GM19328 (cell line): ENCODE measurements around the gene ARHGEF7.
A peak's percentile ranks its signal among the peaks of the same experiment; 100 is the strongest.

ENCODE experiments used
- ATAC-seq: cut with Tn5 transposase; IDR thresholded peaks from one replicate; pipeline ENCODE4 v1.9.1; 2021; ENCODE audit warnings: mild to moderate bottlenecking, moderate library complexity; ENCODE audit not compliant: unreplicated experiment

Gene ARHGEF7

DNA sequence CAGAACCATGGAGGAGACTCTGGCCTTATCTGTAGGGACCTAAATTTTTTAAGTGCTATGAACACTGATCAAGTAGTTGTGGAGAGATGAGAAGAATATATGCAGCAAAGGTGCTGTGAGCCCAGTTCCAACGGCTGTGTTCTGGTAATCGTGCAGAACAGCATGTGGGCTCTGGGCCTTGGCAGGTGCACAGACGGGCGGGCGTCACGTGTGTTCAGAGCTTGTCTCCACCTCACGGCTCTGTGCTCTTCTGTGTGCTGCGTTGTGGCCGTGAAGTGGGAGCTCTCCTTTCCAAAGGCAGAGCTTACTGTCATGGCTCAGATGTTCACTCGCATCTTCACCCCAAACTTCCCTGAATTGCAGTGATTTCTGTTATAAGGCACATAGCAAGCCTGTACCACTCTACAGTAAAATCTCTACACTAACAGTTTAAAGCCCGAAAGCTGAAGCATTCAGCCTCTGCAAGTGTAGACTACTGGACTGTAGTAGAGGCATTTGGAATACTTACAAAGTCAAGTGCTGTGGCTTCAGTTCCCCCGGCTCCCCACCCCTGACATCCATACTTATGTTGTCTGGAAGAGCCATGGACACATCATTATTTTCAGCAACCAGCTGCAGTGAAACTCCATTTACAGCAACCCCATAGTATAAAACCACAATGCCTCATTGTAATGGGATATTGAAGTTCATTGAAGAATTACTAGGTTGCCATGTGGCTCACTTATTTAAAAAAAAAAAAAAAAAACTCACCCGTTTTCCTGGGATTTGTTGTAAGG, 177.8 kb downstream of the ARHGEF7 start:
- no peak for ATAC-seq

GRCh38 chr13:111295886-111296285, 180.8 kb downstream of the ARHGEF7 start:
- no peak for ATAC-seq

- no peak for ATAC-seq
These were observed 181.3 kb downstream of the ARHGEF7 start for GRCh38 chr13:111296417-111296816.

GRCh38 chr13:111298214-111298975, 183.3 kb downstream of the ARHGEF7 start:
- ATAC-seq: no peak

- no peak for ATAC-seq
These were observed 187.1 kb downstream of the ARHGEF7 start for GRCh38 chr13:111302045-111302726.

DNA sequence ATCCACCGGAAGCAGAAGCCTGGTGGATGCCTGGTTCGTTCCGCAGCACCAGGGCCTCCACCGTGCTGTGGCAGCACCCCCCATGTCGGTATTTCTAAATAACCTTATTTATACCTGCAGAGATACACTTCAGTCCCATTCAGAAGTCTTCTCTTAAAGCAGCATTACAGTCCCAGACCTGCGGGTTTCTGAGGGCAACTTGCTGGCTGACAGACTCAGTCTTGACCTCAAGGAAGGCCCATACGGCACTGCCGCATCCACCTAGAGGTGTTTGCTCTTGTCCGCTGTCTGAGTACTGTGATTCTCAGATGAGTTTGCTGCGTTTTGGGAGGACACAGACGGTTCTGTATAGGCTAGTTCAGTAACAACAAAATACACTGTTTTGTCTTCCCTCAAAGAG, 188.4 kb downstream of the ARHGEF7 start:
- no peak for ATAC-seq

DNA sequence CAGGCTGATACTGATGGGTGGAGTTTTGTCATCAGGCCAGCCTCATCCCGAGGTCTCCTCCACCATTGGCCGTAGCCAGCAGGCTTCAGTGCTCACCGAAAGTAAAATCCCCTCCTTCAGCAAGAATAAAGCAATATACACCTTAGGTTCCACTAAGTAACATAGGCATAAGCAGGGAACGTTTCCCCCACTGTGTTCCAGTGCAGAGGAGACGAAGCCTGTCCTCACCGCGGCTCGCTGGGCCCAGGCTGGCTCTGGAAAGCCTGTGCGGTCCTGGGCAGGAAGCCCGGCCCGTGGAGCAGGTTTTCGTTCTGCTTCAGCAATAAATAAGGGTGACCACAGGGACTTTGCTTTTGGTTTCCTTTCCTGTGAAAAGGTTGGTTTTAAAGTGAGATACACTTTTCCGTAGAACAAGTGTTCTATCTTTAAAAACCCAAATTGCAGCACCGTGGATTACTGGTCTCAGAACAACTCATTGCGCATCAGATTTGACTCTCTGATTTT, 189.0 kb downstream of the ARHGEF7 start:
- peak; percentile 75 for ATAC-seq

DNA sequence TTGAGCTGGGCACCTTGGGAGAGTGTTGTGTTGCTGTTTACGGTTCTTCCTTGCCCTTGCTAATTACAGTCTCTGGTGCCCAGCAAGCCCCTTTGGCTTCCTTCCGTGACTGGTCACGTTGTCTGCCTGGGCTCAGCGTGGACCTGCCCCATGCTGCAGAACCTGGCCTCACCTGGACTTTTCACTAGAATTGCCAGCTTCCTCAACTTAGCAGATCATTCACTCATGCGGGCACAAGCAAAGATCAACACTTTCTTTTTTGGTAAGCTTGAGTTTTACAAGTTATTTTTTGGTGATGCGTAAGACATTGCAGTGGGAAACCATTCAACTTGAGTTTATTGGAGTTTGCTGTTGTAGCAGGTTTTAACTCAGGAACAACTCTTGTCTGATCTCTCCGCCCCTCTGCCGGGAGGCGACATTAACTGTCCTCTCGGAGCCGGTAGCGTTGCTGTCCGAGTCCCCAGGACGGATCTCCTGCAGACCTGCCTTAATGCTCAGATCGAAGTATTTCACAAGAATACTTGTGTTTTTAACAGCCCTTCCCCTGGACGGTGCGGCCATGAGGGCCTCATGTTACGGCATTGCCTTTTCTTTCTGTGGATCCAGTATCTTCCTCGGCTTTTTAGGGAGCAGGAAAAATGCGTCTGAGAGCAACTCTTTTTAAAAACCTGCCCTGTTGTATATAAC, 189.6 kb downstream of the ARHGEF7 start:
- ATAC-seq: no peak

GRCh38 chr13:111312944-111313590, 198.0 kb downstream of the ARHGEF7 start:
- ATAC-seq: no peak

DNA sequence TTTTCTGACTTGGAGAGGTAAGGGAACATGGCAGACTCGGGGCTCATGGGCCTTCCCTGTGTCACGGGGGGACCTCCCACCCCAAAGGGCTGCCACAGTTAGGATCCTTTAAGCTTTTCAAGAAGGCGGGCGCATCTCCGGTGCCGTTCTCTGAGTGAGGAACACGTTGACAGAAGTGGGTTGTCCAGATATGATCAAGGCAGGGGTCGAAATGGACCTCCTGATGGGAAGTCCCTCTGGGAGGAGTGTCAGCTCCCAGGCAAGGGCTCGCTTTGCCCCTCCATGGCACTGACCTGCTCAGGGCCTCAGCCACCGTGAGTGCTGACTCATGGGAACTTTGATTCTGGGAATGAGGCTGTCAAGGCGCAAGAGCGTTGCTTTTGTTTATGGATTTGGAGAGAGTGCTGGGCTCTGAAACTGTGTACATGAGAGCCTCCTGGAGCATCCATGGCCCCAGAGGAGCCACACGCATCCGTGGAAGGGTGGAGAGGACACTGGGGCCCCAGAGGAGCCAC, 198.9 kb downstream of the ARHGEF7 start:
- ATAC-seq: no peak

DNA sequence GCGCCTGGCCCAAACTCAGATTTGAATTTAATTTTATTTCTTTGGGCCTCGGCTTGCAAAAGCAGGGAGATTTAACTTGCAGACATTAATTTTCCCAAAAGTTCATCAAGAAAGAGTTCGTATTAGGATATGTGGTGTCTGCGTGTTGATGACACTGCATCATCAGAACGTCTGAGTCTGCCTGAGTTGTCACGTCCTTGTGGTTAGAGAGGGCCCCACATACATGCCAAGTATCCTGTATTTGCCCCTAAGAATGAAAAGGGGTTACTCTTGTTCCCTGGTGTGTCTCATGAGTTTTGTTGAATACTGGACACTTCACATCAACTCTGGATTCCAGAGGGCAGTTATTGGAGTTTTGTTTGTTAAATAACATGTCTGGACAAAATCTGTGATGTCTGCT, 199.7 kb downstream of the ARHGEF7 start:
- ATAC-seq: no peak

- no peak for ATAC-seq
These were observed 200.4 kb downstream of the ARHGEF7 start for GRCh38 chr13:111315347-111315995.

GRCh38 chr13:111316161-111316730, 201.1 kb downstream of the ARHGEF7 start:
- ATAC-seq: no peak

DNA sequence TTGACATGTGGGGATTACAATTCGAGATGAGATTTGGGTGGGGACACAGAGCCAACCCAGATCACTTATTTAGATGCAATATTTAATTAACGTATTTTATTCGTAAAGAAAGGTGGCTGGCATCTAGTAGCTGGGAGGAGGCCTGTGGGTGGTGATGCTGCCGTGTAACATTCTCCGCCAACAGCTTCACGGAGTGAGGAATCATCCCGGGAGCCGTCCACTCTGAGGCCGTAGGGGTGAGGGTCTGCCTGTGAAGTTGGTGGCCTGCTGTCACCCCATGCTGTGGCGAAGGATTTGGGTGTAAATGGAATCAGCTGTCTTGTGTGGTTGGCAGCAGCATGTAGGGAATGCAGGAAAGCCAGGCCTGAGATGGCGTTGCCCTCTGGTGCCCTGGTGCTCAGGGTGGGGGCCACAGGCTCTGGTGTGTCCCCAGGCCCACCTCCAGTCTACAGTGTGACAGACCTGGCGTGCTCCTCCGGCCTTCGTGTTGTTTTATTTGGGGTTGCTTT, 202.0 kb downstream of the ARHGEF7 start:
- no peak for ATAC-seq

- ATAC-seq: no peak
These were observed 202.6 kb downstream of the ARHGEF7 start for GRCh38 chr13:111317571-111318345.

DNA sequence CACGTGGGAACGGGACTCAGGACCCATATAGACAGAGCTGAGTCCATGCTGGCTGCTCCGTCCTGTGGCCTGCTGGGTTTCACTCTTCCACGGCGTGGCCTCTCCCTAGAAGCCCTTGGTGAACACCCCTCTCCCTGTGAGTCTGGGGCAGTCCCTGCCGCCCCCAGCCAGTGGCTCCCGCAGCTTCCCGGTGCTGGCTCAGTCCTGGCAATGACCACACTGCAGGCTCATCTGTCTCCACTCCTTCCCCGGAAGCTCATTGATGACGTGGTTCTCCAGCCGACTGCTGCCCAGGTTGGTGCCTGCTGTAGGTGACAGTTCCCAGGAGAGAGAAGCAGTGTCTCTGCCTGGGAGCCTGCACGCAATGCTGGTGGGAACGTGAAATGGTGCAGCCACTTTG, 203.3 kb downstream of the ARHGEF7 start:
- no peak for ATAC-seq

DNA sequence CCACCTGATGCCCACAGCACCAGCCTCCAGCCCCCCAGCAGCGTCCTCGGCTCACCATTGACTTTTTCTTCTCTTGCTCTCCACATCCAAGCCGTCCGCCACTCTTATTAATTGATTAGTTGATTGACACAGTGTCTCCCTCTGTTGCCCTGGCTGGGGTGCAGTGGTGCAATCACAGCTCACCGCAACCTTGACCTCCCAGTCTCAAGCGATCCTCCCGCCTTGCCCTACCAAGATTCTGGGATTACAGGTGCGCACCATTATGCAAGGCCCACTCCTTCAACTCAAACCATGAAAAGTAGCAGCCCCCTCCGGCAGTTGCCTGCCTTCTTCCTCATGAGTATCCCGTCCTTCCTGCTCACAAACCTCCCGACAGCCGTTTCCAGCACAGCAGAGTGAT, 204.4 kb downstream of the ARHGEF7 start:
- no peak for ATAC-seq
